Panc1 (cell line): ENCODE data around the gene ILDR2.

Source experiments
- POLR2AphosphoS5 ChIP-seq: IDR thresholded peaks from 2 replicates; pipeline ENCODE4 v1.6.1; 2012; ENCODE audit warnings: mild to moderate bottlenecking, low read depth, low read length, moderate library complexity
- SIN3A ChIP-seq: IDR thresholded peaks from 2 replicates; pipeline ENCODE4 v1.6.1; 2012; ENCODE audit warnings: low read depth, mild to moderate bottlenecking, low read length, moderate library complexity, borderline replicate concordance; ENCODE audit not compliant: insufficient read depth
- TCF7L2 ChIP-seq: IDR thresholded peaks from 2 replicates; pipeline ENCODE4 v1.6.1; 2011; ENCODE audit warnings: mild to moderate bottlenecking, low read depth, low read length, inconsistent platforms
- TF ChIP-seq, protein P1 (sequence below): fragments of 450-650 bp; IDR thresholded peaks from 2 replicates; pipeline ENCODE4 v1.5.1; 2017; ENCODE audit warnings: mild to moderate bottlenecking

DNA sequence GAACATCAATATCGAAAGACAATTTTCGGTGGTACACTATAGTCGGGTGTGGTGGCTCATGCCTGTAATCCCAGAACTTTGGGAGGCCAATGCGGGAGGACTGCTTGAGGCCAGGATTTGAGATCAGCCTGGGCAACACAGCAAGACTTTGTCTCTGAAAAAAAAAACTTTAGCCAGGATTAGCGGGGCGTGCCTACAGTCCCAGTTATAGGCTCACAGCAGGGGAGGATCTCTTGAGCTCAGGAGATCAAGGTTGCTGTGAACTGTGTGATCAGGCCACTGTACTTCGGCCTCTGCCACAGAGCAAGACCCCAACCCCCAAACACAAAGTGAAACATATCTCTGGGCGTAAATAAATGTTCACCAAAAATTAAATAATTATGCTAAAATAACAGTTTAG lies 100.9 kb downstream of the ILDR2 start:
- TF ChIP-seq, protein P1, sequence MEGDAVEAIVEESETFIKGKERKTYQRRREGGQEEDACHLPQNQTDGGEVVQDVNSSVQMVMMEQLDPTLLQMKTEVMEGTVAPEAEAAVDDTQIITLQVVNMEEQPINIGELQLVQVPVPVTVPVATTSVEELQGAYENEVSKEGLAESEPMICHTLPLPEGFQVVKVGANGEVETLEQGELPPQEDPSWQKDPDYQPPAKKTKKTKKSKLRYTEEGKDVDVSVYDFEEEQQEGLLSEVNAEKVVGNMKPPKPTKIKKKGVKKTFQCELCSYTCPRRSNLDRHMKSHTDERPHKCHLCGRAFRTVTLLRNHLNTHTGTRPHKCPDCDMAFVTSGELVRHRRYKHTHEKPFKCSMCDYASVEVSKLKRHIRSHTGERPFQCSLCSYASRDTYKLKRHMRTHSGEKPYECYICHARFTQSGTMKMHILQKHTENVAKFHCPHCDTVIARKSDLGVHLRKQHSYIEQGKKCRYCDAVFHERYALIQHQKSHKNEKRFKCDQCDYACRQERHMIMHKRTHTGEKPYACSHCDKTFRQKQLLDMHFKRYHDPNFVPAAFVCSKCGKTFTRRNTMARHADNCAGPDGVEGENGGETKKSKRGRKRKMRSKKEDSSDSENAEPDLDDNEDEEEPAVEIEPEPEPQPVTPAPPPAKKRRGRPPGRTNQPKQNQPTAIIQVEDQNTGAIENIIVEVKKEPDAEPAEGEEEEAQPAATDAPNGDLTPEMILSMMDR: no peak
- TF ChIP-seq POLR2AphosphoS5 (no peak), TCF7L2 (no peak), SIN3A (no peak)
